HG02571 (cell line): ENCODE data around the gene NET1.
"Not testable (repeated sequence)": the region's sequence is repeated elsewhere in the genome, so short reads cannot be mapped to it uniquely, and the experiment has no call there.

Source experiments
- ATAC-seq: cut with Tn5 transposase; IDR thresholded peaks from one replicate; pipeline ENCODE4 v1.9.1; 2021; ENCODE audit warnings: mild to moderate bottlenecking, moderate library complexity; ENCODE audit not compliant: unreplicated experiment

NET1 gene

DNA sequence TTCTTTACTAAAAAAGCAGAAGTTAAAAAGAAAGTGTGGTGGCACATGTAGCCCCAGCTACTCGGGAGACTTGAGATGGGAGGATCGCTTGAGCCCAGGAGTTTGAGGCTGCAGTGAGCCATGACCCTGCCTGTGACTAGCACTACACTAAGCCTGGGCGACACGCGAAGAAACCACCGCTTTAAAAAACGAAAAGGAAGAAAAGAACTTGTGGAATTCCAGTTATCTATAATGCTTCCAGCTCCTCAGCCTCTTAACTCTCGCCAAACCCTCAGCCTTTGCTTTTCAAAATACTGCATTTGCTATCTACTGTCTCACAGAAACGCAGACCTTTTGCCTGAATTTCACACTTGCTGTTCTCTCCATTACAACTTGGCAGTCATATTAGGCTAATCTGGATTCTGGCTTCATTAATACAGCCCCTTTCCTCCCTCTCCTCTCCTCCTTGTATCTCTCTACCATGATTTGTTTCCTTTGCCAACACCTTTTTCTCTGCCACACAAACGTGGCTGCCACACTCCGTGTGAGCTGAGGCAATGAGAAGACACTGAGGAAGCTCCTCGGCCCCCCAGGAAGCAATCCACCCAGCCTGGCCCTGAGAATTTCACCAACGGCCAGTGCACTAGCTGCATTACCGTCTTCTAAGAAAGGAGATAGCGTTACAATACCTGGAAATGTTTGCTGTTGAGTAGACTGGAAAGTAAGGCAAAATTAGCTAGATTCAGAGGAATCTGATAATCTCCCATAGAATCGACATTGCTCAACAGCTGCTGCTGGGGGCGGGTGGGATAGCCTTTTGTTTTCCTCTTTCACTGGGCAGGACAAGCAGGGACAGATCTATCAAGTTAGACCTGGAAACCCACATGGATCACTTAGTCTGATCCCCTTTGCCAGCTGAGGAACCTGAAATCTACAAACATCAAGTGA is 49.8 kb downstream of the NET1 start:
- no peak for ATAC-seq

GRCh38 chr10:5462841-5463293 is 50.5 kb downstream of the NET1 start:
- ATAC-seq = no peak

DNA sequence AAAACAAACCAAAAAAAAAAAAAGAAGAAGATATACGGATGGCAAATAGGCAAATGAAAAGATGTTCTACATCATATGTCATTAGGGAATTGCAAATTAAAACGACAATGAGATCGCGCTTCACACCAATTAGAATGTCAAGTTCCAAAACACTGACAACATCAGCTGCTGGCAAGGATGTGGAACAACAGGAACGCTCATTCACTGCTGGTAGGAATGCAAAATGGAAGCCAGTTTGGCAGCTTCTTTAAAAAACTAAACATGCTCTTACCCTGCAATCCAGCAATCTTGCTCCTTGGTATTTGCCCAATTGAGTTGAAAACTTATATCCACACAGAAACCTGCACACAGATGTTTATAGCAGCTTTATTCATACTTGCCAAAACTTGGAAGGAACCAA is 52.2 kb downstream of the NET1 start:
- ATAC-seq = no peak

DNA sequence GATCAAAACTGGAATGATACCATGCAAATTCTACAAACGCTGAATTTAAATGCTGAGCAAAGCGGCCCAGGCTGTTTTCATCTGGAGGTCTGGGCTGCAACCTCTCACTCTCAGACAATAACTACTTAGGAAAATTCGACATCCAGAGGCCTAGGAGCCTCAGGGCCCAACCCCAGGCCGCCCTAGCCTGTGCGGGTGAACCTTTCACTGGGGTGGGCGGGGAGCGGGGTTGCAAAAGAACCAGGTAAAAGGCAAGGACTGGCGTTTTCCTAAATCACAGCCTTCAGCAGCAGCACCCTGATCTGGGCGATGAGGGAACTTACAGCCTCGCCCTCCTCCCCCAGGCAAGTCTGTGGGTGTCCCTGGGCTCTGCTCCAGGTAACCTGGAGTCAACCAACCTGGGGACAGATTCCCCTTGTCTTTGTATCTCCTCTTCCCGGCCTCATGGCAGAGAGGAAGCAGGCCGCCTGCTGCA is 53.7 kb downstream of the NET1 start:
- ATAC-seq = no peak

GRCh38 chr10:5466451-5467206 is 54.3 kb downstream of the NET1 start:
- no peak for ATAC-seq

- ATAC-seq = no peak
These were observed 54.8 kb downstream of the NET1 start for GRCh38 chr10:5467207-5467535.

DNA sequence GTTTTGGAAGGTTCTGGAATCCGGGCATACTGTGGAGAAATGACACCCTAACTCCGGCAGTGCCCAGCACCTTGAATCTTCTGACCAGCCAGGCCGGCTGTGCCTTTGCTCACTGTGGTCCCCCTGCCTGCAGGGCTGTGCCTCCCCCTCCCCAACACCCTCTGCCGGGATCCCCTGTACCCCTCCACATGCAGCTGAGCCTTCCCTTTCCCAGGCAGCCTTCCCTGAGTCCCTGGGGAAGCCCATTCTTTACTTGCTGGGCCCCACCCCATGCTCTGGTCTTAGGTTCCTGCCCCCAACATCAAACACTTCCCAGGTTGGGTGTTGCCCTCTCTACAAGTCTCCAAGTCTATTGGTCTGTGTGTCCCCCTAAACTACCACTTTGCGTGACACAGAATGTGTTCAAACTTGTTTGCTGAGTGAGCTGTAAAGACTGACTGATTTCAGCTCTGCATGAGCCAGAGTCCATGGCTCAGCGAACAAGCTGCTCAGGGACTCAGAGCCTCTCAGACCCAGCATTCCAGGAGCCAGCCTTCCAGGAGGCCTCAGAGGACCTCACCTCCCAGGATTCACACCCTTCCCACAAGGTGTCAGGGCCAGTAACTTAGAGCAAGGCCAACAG is 55.4 kb downstream of the NET1 start:
- no peak for ATAC-seq

- ATAC-seq = no peak
These were observed 56.1 kb downstream of the NET1 start for GRCh38 chr10:5468262-5469106.

DNA sequence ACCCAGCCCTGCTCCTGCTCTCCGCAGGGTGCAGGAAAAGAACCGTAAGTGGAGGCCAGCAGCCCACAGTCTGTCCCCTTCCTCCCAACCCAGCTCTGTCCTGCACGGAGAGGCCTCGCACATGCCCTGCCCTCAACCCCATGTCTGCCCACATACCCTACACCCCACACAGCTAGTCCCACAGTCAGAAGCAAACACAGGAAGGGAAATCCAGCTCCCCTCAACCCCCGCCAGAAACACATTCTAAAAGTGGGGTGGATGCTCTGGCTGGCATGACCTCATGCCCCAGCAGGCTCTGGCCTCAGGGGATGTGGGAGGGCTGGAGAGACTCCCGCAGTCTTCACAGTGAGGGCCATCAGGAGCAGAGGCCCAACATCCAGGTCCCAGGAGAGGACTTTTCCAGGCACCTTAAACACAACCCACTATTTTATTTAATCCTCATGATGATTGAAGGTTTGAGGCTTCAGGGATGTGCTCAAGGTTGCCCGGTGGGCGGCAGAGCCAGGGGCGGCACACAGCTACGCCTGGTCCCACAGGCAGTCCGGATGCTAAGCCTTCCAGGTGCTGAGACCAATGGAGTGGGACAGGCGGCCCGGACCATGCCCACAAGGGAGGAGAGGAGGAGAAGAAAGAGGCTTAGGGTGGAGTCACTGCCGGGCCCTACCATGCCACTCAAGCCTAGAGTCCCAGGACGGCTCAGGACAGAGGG is 57.1 kb downstream of the NET1 start:
- ATAC-seq = no peak

GRCh38 chr10:5470062-5470751 is 57.9 kb downstream of the NET1 start:
- ATAC-seq = no peak

- ATAC-seq = not testable (repeated sequence)
These were observed 62.3 kb downstream of the NET1 start for GRCh38 chr10:5474642-5475041.

DNA sequence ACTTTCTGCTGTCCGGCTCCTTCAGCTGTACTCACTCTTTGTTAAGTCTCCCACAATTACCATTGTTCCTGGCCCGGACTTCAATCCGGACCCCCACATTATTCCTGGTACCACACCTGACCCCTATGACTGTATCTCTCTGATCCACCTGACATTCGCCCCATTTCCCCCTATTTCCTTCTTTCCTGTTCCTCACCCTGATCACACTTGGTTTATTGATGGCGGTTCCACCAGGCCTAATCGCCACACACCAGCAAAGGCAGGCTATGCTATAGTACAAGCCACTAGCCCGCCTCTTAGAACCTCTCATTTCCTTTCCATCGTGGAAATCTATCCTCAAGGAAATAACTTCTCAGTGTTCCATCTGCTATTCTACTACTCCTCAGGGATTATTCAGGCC is 62.7 kb downstream of the NET1 start:
- ATAC-seq = not testable (repeated sequence)

DNA sequence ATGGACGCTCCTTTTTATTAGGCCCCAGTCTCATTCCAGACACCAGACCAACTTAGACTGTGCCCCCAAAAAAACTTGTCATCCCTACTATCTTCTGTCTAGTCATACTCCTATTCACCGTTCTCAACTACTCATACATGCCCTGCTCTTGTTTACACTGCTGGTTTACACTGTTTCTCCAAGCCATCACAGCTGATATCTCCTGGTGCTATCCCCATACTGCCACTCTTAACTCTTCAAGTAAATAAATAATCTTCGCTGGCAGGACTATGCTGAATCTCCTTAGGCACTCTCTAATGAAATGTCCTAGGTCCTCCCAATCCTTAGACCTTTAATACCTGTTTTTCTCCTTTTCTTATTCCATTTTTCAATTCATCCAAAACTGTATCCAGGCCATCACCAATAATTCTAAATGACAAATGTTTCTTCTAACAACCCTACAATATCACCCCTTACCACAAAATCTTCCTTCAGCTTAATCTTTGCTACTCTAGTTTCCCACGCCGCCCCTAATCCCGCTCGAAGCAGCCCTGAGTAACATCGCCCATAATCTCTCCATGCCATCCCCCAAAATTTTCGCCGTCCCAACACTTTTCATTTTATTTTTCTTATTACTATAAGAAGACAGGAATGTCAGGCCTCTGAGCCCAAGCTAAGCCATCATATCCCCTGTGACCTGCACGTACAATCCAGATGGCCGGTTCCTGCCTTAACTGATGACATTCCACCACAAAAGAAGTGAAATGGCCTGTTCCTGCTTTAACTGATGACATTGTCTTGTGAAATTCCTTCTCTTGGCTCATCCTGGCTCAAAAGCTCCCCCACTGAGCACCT is 63.8 kb downstream of the NET1 start:
- ATAC-seq = not testable (repeated sequence)

DNA sequence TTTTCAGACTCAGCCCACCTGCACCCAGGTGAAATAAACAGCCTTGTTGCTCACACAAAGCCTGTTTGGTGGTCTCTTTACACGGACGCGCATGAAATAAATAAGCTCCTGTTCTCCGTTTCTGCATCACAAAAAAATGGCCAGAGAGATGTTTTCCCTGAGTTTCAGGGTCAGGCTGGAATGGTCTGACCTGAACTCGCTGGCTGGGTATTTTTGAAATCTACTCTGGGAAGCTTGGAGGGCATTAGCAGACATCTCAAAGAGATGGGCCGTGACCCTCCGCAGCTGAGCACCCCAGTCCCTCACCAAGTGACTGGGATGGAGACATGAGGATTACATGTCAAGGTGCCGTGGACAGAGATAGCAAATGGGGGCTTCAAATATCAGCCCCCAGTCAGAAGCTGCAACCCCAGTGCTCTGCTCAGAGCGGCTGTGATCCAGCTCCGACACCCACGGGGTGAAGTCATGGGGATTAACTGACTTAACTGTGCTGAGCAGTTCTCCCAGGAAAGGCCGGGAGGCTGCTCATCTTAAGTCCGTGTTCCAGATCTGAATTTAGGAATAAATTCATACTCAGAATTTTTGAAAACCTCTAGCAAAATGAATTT is 64.7 kb downstream of the NET1 start:
- ATAC-seq = no peak

GRCh38 chr10:5477948-5478693 is 65.8 kb downstream of the NET1 start:
- no peak for ATAC-seq

GRCh38 chr10:5478694-5479305 is 66.4 kb downstream of the NET1 start:
- ATAC-seq = no peak
